CMK (cell line): ENCODE data around the gene ARMH3.

Experiments
- DNase-seq: peaks from one replicate; pipeline ENCODE4 v3.0.0-alpha.2; 2010; ENCODE audit warnings: low read depth

Gene ARMH3

GRCh38 chr10:101939008-101939648 is 116.8 kb downstream of the ARMH3 start:
- no peak for DNase-seq

DNA sequence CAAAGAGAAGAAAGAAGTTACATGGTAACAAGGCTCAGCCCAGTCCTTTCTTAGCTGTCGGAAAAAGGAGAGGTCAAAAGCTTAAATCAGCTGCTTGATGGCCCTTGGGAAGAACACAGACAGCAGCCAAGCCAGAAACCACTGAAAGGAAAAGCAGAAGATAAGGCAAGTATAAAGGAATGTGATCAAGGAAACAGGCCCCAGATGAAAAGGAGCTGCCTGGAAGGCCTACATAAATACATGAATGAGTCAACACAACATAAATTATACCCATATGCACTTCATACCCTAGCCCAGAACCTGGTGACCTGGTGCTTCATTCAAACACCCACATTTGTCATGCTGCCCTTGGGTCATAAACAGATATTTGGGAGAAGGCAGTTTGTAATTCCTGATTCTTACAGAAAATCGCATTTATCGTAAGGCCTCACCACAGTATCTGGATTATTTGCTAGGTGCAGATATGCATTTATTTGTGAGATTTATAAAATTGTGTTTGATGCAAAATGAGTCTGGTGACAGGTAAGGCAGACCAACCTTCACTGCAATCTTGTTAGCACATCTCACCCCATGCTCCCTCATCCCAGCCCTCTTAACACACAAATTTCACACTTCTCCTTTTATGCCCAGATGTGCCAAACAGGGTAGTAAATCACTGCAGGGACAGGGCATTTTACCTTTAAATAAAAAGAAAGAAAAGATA is 117.5 kb downstream of the ARMH3 start:
- DNase-seq = no peak

GRCh38 chr10:101935431-101935830 is 120.5 kb downstream of the ARMH3 start:
- DNase-seq = no peak

GRCh38 chr10:101934686-101935305 is 121.2 kb downstream of the ARMH3 start:
- no peak for DNase-seq

GRCh38 chr10:101933976-101934375 is 122.0 kb downstream of the ARMH3 start:
- DNase-seq = no peak

- no peak for DNase-seq
Observed at GRCh38 chr10:101932183-101932582, 123.8 kb downstream of the ARMH3 start.

DNA sequence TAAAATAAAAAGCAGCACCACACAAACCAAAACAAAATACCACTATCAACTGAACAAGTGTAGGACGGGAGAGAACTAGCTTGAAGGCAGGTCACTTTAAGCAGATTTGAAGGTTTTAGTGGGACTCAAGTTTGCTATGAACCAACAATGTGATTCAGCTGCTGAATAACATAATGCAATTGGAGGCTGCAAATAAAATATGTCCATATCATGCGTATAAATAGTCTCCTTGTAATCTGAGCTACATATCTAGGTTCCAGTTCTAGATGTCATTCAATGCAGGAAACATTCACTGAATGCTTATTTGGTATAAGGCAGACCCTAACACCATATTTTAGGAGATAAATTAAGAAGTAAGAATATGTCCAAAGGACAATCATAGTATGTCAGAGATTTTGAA is 130.9 kb downstream of the ARMH3 start:
- DNase-seq = no peak

DNA sequence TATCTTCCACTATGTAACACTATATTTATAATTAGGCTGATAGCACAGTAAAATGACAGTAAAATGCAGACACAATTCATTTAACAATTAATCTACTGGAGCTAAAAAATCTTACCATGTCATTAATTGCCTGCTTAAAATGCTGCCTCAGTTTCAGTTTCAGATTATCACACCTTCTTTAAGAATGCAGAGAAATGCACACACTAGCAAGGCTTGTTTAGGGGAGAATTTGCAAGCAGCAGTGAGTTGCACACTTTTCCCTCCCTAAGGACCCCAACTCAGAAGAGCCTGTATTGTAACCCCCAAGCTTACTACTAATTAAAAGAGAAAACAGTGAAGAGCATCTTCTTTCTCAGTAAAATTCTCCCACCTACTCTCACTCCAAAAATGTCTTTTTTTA is 132.7 kb downstream of the ARMH3 start:
- no peak for DNase-seq

DNA sequence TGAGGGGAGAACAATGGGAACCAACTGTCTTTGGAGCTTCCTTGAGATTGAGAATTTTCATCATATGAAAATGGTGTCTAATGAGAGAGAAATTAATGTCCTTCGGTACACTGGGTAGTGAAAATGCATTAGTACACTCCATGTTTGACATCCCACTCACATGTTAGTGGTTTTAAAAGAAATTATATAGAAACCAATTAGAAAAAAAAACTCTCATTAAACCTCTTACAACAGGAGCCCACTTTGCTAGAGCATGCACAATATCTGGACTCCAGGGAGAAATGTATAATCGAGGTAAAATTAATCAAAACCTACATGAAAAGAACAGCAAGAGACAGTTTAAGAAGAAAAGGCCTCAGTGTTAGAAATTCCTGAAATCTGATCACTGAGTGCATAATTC is 133.1 kb downstream of the ARMH3 start:
- DNase-seq = no peak

- no peak for DNase-seq
Observed at GRCh38 chr10:101920546-101920945, 135.4 kb downstream of the ARMH3 start.

- DNase-seq = no peak
Observed at GRCh38 chr10:101919026-101919770, 136.8 kb downstream of the ARMH3 start.

- no peak for DNase-seq
Observed at GRCh38 chr10:101912561-101913179, 143.3 kb downstream of the ARMH3 start.

DNA sequence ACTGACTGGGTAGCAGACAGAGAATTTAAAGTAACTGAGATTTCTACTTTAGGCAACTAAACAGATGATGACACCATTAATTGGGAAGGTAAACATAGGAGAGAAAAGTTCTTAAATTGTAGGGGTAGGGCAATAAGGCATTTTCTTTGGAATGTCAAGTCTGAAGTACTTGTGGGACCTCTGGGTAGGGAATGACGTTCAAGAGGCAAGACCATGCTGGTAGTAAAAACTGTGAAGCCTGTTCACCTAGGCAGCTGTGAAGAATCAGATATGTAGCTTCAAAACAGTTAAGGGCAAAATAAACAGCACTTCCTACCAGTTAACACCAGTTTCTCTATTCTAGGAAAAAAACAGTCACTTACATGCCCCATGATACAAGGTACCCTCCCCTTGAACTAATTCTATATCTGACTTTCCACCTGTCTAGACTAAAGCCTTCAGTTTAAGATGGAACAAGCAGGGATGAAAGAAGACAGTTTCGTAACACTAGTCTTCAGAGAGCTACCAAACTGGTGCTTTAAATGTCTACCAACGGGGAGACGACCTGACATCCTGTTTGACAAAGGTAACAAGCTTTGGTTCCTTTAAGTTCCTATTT is 149.3 kb downstream of the ARMH3 start:
- DNase-seq = no peak

DNA sequence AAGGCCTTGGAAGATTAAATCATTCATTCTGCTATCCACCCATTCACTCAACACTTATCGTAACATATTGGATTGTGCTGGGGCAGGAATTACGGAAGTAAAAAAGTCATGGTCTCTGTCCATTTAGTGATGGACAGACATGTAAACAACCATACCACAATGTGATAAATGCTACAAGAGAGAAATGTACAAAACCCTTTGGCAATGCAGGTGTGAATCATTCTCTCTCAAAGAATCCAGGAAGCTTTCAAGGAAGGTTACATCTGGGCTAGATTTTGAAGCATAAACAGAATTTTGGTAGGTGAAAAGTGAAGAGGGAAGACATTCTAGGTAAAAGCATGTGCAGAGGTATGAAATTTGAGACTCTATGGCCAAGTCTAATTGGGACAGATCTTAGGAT is 150.7 kb downstream of the ARMH3 start:
- no peak for DNase-seq

- no peak for DNase-seq
Observed at GRCh38 chr10:101903827-101904550, 152.0 kb downstream of the ARMH3 start.

DNA sequence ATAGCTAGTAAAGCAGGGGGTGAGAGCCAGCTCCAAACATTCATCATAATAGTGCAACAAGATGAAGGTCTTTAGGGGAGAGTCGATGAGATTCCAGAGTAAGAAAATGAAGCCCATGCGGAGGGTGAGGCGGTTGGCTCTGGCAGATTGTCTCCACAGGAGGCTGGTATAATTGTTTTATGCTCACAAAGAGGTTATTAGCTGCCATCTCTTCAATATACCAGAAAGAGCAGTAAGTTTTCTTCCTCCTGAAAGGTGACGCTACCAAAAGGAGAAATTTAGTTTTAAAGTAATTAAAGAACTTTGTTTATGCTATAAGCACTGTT is 153.2 kb downstream of the ARMH3 start:
- DNase-seq = no peak

GRCh38 chr10:101902032-101902819 is 153.7 kb downstream of the ARMH3 start:
- no peak for DNase-seq

DNA sequence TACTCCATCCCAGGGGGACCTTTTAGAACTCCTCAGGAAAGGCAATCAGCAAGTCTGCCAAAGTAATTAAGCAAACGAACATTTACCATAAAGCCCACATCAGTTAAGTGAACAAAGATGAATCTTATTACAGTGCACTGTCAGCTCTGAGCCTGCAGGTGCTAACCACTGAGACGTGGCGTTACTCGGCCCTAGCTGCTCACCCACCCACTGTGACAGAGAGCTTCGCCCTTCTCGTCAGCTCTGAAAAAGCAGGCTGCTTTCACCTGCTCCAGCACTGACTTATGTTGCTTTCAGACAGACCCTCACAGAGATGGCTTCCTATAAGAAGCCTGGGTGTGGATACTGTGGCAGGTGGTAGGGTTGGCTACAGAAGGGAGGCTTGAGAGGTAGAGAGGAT is 154.6 kb downstream of the ARMH3 start:
- DNase-seq = no peak

DNA sequence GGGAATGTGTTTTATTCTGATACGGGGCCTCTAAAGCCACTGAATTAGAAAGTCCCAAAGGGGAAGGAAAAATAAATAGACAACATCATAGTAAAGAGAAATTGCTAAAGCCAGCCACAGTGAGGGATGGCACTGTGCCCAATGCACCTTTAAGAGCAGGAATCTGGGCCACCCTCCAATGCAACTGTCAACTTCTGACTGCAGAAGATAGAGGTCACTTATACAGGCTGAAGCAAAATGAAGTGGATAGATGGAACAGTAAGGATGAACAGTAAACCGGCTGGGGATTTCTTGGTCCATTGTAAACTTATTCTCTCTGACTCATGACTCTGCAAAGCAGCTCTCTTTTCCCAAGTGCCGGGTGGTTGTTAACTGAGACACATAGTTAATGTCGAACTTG is 158.3 kb downstream of the ARMH3 start:
- no peak for DNase-seq

- DNase-seq = no peak
Observed at GRCh38 chr10:101896225-101896877, 159.6 kb downstream of the ARMH3 start.
